ENCODE results near the gene FAM180B.

Gene FAM180B

GRCh38 chr11:47587039-47587716 lies 700 bp downstream of the FAM180B start:
- TF ChIP-seq, protein P1, sequence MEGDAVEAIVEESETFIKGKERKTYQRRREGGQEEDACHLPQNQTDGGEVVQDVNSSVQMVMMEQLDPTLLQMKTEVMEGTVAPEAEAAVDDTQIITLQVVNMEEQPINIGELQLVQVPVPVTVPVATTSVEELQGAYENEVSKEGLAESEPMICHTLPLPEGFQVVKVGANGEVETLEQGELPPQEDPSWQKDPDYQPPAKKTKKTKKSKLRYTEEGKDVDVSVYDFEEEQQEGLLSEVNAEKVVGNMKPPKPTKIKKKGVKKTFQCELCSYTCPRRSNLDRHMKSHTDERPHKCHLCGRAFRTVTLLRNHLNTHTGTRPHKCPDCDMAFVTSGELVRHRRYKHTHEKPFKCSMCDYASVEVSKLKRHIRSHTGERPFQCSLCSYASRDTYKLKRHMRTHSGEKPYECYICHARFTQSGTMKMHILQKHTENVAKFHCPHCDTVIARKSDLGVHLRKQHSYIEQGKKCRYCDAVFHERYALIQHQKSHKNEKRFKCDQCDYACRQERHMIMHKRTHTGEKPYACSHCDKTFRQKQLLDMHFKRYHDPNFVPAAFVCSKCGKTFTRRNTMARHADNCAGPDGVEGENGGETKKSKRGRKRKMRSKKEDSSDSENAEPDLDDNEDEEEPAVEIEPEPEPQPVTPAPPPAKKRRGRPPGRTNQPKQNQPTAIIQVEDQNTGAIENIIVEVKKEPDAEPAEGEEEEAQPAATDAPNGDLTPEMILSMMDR (conservative IDR thresholded peaks at IDR 0.05): no peak
- no peak overlapping the region for H3K27ac ChIP-seq

GRCh38 chr11:47587723-47588326 lies 1.3 kb downstream of the FAM180B start:
- TF ChIP-seq, protein P1 (conservative IDR thresholded peaks at IDR 0.05): no peak
- no peak overlapping the region for H3K27ac ChIP-seq

GRCh38 chr11:47589118-47589517 lies 2.6 kb downstream of the FAM180B start:
- H3K27ac ChIP-seq: no peak overlapping the region
- TF ChIP-seq, protein P1 (conservative IDR thresholded peaks at IDR 0.05): no peak

DNA sequence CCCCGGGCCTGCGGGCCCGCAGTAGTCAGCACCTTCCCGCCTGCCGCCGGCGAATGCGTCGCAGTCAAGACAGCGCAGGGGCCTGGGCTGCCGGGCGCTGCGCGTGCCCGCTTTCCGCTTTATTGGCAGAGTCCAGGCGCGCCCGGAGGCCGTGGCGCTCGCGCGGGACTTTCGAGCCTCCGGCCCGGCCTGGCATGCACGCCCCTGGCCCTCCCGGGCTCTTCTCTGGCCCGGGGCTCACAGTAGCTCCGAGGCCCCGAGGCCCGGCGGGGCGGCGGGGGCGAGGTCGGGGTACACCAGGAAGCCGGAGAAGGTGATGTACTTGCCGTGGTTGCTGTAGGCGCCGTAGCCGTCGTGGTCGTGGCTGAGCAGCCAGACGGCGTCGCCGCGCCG lies 3.1 kb downstream of the FAM180B start:
- no peak overlapping the region for H3K27ac ChIP-seq
- TF ChIP-seq, protein P1 (conservative IDR thresholded peaks at IDR 0.05): no peak

GRCh38 chr11:47589977-47590861 lies 3.7 kb downstream of the FAM180B start:
- no peak overlapping the region for H3K27ac ChIP-seq
- TF ChIP-seq, protein P1 (conservative IDR thresholded peaks at IDR 0.05): no peak

- no peak overlapping the region for H3K27ac ChIP-seq
- TF ChIP-seq, protein P1 (conservative IDR thresholded peaks at IDR 0.05): no peak
These were observed 5.3 kb downstream of the FAM180B start for GRCh38 chr11:47591764-47592163.

GRCh38 chr11:47592251-47592650 lies 5.8 kb downstream of the FAM180B start:
- H3K27ac ChIP-seq: no peak overlapping the region
- TF ChIP-seq, protein P1 (conservative IDR thresholded peaks at IDR 0.05): no peak

Measured in VCaP (cell line).